ENCODE results near the gene DAZAP1.

Gene DAZAP1

GRCh38 chr19:1399079-1399478 lies 8.3 kb upstream of the DAZAP1 start:
- DNase-seq (ENCODE audit: low read depth): no peak
- no peak for TF ChIP-seq CTCF (IDR thresholded peaks at IDR 0.05; ENCODE audit: control insufficient read depth, insufficient read depth, low read depth, low read length, missing control alignments)
- H3K4me3 ChIP-seq (ENCODE audit: control insufficient read depth, low read depth, low read length): no peak overlapping the region

GRCh38 chr19:1399745-1400144 lies 7.6 kb upstream of the DAZAP1 start:
- DNase-seq (ENCODE audit: low read depth): no peak
- TF ChIP-seq CTCF (IDR thresholded peaks at IDR 0.05; ENCODE audit: control insufficient read depth, insufficient read depth, low read depth, low read length, missing control alignments): no peak
- no peak overlapping the region for H3K4me3 ChIP-seq (ENCODE audit: control insufficient read depth, low read depth, low read length)

- no peak for TF ChIP-seq CTCF (IDR thresholded peaks at IDR 0.05; ENCODE audit: control insufficient read depth, insufficient read depth, low read depth, low read length, missing control alignments)
- DNase-seq (ENCODE audit: low read depth): no peak
- H3K4me3 ChIP-seq (ENCODE audit: control insufficient read depth, low read depth, low read length): peak overlapping the region; percentile 74
Measured at GRCh38 chr19:1400281-1401137, 6.9 kb upstream of the DAZAP1 start.

GRCh38 chr19:1401138-1401888 lies 6.1 kb upstream of the DAZAP1 start, which contains the start of gene GAMT:
GAMT (minus strand) TSS chr19:1401542; CDS start chr19:1401476, 66 bp downstream.
- TF ChIP-seq CTCF (IDR thresholded peaks at IDR 0.05; ENCODE audit: control insufficient read depth, insufficient read depth, low read depth, low read length, missing control alignments): no peak
- no peak for DNase-seq (ENCODE audit: low read depth)
- H3K4me3 ChIP-seq (ENCODE audit: control insufficient read depth, low read depth, low read length): peak within 1 kb of the TSS; percentile 74

- TF ChIP-seq CTCF (IDR thresholded peaks at IDR 0.05; ENCODE audit: control insufficient read depth, insufficient read depth, low read depth, low read length, missing control alignments): no peak
- H3K4me3 ChIP-seq (ENCODE audit: control insufficient read depth, low read depth, low read length): peak overlapping the region; percentile 74
- no peak for DNase-seq (ENCODE audit: low read depth)
Measured at GRCh38 chr19:1401889-1402217, 5.5 kb upstream of the DAZAP1 start.

- no peak for DNase-seq (ENCODE audit: low read depth)
- TF ChIP-seq CTCF (IDR thresholded peaks at IDR 0.05; ENCODE audit: control insufficient read depth, insufficient read depth, low read depth, low read length, missing control alignments): no peak
- H3K4me3 ChIP-seq (ENCODE audit: control insufficient read depth, low read depth, low read length): no peak overlapping the region
Measured at GRCh38 chr19:1402411-1403070, 4.8 kb upstream of the DAZAP1 start.
